Activated CD4-positive, alpha-beta T cell treated with anti-CD3 and anti-CD28 coated beads for 24 hours (primary cell): ENCODE measurements around the gene VARS1.
"Not testable (repeated sequence)": the region's sequence is repeated elsewhere in the genome, so short reads cannot be mapped to it uniquely, and the experiment has no call there.

Source experiments
- DNase-seq, 2 donors: peaks; one replicate each; pipeline ENCODE4 v3.0.0-alpha.2; 2020; ENCODE audit warnings: low read depth in 2 of 2

The VARS1 gene

DNA sequence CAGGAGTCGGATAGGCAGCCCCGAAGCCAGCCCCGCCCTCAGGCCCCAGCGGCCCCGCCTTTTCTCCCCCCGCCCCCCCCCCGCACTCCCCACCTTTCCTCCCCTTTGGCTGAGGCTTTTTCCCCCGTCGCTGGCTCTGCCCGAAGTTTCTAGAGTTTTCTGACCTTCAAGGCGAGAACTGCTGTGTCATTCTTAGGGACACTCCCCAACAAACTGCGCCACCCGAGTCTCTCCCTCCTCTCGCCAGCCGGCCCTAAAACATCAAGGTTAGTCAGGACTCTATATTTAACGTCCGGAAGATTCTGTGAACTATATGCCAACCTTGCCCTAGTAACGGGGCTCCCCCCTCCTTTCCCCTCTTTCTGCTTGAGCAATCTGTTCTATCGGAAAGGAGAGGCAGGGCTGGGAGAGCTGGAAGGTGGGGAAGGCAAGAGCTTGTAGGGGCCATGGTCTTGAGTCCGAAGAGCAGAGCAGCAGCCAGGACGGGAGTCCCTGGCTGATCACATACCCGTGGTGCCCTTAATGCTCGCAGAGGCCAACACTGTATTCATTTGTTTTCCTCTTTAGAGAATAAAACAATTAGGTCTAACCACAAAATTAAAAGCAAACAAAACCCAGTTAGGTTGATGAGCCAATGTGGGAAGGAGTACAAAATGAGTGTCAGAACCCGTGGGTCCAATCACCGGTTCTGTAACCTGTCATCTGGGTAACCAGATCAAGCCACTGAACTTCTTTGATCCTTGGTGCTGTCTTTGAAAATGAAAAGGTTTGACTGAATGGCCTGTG lies 26.7 kb upstream of the VARS1 start:
- peak in 1 of 2 donors; percentile 49 for DNase-seq

DNA sequence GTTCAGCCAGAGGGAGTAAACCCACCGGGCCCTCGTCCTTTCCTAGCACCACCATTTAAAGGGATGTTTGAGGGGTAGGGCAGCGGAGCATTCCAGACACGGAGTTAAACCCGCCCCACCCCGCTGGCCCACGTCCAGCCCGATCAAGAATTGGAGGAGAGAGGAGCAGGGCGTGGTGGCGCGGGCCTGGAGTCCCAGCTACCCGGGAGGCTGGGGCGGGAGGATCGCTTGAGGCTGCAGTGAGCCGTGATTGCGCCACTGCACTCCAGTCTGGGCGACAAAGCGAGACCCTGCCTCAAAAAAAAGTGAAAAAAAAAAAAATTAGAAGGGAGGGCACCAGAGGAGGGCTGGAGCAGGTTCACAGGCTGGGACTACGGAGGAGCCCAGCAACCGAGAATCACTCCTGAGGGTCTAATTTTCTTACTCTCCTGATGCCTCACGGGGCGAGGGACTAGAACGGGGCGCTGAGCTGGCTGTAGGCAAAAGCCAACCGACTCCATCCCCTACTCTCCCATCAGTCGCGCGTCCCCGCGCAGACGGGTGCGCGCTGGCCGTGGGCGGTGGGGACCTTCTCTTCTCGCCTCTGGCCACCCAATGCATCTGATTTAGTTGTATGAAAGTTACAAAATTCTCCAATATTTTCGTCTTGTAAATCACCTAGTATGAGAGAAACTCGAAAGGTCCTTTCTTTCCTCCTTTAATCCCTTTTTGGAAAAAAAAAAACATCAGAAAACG lies 25.9 kb upstream of the VARS1 start:
- peak; percentile 55 to 68 for DNase-seq

DNA sequence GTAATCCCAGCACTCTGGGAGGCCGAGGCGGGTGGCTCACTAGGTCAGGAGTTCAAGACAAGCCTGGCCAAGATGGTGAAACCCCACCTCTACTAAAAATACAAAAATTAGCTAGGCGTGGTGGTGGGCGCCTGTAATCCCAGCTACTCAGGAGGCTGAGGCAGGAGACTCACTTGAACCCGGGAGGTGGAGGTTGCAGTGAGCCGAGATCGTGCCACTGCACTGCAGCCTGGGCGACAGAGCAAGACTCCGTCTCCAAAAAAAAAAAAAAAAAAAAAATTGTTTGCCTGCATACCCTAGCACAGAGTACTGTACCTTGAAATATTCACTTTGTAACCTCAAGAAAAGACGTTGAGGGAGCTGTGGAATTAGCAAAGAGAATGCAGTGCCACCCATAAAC lies 24.8 kb upstream of the VARS1 start:
- DNase-seq, result not testable (repeated sequence)

DNA sequence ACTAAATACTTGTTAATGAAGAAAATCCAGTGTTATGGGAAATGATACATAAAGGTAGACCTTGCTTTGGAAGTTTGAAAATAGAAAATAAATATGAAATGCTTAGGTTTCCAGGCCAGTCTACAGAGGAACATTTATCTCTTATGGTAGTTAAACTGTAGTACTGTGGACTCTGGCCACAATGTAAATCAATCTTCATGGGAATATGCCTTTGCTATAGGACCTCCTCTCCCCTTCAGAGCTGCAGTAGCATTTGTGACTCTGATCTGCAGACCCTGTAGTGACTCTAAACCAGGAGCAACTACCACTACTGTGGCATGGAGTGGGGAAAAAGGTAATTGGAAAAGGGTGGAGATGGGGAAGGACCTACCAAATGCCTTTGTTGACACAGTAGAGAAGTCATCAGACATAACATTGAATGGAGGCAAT lies 24.3 kb upstream of the VARS1 start:
- DNase-seq, result no peak

DNA sequence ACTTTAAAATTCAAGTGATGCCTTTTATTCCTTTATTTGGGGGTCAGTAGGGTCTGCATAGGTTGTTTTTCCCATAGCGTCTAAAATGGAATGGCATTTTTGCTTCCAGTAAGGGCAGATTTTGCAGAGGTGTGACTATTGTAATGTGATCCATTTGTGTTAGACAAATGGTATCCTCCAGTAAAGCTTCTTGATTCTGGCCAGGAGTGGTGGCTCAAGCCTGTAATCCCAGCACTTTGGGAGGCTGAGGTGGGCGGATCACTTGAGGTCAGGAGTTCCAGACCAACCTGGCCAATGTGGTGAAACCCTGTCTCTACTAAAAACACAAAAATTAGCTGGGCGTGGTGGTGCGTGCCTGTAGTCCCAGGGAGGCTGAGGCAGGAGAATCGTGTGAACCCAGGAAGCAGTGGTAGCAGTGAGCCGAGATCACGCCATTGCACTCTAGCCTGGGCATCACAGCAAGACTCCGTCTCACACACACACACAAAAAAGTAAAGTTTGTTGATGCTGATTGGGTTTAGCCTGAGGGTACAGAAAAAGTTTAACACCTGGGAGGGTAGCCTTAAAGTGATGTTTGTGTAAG lies 22.5 kb upstream of the VARS1 start:
- not testable (repeated sequence) for DNase-seq

DNA sequence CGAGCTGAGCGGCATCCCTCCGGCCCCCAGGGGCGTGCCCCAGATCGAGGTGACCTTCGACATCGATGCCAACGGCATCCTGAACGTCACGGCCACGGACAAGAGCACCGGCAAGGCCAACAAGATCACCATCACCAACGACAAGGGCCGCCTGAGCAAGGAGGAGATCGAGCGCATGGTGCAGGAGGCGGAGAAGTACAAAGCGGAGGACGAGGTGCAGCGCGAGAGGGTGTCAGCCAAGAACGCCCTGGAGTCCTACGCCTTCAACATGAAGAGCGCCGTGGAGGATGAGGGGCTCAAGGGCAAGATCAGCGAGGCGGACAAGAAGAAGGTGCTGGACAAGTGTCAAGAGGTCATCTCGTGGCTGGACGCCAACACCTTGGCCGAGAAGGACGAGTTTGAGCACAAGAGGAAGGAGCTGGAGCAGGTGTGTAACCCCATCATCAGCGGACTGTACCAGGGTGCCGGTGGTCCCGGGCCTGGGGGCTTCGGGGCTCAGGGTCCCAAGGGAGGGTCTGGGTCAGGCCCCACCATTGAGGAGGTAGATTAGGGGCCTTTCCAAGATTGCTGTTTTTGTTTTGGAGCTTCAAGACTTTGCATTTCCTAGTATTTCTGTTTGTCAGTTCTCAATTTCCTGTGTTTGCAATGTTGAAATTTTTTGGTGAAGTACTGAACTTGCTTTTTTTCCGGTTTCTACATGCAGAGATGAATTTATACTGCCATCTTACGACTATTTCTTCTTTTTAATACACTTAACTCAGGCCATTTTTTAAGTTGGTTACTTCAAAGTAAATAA lies 21.8 kb upstream of the VARS1 start:
- DNase-seq, result not testable (repeated sequence)

DNA sequence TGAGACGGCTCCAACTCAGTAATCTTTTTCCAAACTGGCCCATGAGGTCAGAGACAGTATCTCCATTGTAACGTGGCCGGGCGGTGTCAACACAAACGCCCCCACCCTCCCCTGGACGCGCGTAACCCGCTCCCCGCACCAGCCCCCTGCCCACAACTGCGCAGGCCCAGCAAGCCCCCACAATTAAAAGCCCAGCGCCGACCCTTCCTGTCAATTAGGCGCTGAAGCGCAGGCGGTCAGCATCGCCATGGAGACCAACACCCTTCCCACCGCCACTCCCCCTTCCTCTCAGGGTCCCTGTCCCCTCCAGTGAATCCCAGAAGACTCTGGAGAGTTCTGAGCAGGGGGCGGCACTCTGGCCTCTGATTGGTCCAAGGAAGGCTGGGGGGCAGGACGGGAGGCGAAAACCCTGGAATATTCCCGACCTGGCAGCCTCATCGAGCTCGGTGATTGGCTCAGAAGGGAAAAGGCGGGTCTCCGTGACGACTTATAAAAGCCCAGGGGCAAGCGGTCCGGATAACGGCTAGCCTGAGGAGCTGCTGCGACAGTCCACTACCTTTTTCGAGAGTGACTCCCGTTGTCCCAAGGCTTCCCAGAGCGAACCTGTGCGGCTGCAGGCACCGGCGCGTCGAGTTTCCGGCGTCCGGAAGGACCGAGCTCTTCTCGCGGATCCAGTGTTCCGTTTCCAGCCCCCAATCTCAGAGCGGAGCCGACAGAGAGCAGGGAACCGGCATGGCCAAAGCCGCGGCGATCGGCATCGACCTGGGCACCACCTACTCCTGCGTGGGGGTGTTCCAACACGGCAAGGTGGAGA lies 19.7 kb upstream of the VARS1 start, which contains the start of the genes HSPA1A and HSPA1L:
HSPA1A (plus strand) TSS at position 519 of the 814 bp plus-strand sequence; CDS start at position 733, 214 bp downstream.
HSPA1L (minus strand) TSS at position 259 of the 814 bp plus-strand sequence. CDS start 3,311 bp downstream, outside the sequence.
- peak in 1 of 2 donors; percentile 61 for DNase-seq

DNA sequence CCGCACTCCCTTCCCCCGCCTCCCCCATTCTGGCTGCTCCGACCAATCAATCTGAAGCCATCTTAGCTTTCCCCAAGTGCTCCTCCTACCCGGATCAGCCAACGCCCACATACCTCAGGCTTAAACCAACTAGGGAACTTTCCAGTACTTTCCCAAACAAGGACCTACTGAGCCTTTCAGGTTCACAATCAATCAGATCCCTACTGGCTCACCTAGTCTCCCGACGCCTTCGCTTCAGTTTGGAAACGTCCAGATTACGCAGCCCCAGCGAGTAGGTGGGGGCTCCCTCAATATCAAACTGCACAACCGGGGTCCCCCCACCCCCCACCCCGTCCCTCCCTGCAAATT lies 19.1 kb upstream of the VARS1 start:
- DNase-seq, result peak in 1 of 2 donors; percentile 57

DNA sequence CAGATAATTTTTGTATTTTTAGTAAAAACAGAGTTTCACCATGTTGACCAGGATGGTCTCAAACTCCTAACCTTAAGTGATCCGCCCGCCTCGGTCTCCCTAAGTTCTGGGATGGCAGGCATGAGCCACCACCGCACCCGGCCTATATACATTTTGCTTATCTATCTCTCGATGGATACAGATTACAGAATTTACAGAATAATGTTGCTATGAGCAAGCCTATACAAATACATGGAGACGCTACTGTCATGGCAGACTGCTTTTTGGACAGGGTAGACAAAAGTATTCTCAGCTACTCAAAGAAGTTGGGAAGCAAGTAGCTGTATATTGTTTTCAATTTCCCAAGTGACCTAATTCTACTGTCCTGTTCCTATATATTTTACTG lies 17.9 kb upstream of the VARS1 start:
- no peak for DNase-seq

DNA sequence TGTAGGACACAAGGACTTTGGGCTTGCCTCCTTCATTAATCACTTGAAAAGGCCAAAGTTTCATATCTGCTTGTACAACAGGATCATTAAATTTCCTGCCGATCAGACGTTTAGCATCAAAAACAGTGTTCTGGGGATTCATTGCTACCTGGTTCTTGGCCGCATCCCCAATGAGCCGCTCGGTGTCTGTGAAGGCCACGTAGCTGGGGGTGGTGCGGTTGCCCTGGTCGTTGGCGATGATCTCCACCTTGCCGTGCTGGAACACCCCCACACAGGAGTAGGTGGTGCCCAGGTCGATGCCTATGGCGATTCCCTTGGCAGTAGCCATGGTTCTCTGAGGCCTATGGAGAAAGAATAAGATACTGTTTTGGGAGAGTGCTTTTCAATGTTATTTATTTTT lies 16.1 kb upstream of the VARS1 start:
- DNase-seq, result no peak

DNA sequence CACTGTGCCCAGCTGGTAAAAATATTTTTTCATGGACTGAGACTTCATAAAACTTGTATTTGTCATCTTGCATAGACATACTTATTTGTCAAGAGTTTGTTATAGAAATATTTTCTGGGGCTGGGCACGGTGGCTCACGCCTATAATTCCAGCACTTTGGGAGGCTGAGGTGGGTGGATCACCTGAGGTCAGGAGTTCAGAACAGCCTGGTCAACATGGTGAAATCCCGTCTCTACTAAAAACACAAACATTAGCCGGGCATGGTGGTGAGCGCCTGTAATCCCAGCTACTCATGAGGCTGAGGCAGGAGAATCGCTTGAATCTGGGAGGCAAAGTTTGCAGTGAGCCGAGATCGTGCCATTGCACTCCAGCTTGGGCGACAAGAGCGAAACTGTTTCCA lies 13.0 kb upstream of the VARS1 start:
- DNase-seq, result not testable (repeated sequence)

DNA sequence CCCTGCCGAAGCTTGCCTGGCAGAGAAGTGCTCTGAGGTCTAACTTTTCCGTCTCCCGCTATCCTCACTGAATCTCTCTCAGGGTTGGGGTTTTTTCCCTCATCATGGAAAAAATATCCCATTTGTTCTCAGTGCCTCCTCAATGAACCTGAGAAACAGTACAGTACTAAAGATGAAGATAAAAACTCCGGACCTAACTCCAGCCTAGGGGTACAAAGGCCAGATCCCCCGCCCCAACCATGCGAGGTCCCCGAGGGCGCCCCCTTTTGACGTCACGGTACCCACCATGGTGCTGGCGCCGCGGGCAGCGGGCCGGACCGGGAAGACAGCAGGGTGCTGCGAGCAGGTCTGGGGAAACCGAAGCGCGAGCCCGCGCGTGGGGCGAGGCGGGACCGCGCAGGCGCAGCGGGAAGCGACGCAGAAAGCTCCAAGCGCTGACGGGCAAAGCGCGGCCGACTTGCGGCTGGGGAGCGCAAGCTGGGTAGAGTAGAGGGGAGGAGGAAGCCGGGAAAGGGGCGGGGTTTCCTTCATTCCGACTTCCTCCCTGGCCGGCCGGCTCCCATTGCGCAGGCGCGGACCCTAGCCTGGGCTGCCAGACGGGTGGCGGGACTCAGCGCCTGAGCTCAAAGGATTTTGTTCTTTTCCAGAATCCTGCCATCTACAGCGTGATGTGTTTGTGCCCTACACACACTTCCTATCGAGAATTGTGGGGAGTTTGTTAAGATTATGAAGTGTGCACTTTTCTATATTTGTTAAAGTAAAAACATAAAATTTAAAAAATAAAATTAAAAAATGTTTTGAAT lies 11.1 kb upstream of the VARS1 start, which contains the start of gene LSM2:
LSM2 (minus strand) TSS at position 497 of the 803 bp plus-strand sequence; CDS start at position 288, 209 bp downstream.
- DNase-seq, result peak; percentile 95 to 98

DNA sequence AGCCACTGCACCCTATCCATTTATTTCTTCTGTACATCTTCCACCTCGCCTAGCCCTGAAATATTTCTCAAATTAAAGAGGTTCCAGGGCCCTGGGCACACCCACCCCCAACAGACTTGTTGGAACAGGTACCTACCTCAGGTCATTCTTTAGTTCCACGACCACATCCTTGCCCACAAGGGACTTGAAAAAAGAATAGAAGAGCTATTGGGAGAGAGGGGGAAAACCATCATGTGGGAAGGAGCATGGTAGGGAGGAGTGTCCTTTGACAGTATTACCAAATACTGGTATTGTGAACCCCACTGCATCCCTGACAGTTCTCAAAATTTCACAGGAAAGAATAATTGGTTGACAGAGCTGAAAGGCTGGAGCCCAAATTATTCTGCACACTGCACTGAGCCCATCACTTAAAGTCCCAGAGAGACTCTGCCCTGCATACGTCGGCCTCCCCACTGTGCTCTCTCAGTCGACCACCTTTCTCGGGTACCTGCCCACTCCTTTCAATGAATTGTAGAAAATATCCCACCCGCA lies 10.5 kb upstream of the VARS1 start:
- no peak for DNase-seq

DNA sequence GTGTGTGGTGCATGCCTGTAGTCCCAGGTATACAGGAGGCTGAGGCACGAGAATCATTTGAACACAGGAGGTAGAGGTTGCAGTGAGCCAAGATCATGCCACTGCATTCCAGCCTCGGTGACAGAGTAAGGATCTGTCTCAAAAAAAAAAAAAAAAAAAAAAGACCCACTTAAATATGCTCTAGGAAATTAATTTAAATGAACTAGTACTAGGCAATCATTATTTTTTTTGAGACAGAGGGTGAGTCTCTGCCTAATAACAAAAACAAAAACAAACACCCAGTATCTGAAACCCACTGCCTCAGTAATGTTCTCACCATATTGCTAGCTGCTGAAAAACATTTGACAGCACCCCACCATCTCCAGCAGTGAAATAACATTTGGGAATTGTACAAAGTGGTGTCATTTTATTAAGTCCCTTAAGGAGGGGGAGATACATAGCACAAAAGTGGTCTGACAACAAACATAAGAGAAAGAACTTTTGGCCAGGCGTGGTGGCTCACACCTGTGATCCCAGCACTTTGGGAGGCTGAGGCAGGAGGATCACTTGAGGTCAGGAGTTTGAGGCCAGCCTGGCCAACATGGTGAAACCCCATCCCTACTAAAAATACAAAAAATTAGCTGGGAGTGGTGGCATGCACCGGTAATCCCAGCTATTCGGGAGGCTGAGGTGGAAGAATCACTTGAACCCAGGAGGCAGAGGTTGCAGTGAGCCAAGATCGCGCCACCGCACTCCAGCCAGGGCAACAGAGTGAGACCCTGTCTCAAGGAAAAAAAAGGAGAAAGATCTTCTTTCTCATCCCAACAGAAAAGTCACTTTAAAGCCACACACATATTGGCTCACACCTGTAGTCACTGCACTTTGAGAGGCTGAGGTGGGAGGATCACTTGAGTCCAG lies 5.7 kb upstream of the VARS1 start:
- DNase-seq, result not testable (repeated sequence)

DNA sequence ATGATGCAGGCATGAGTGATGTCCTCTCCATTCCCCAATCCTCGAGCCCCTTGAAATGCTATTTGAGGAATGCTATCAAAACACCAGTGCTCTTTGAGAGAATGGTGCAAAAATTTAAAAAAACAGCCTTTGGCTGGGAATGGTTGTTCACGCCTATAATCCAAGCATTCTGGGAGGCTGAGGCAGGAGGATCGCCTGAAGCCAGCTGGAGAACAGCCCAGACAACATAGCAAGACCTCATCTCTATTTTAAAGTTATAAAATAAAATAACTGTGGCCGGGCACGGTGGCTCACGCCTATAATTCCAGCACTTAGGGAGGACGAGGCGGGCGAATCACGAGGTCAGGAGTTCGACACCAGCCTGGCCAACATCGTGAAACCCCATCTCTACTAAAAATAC lies 4.2 kb upstream of the VARS1 start:
- no peak for DNase-seq

DNA sequence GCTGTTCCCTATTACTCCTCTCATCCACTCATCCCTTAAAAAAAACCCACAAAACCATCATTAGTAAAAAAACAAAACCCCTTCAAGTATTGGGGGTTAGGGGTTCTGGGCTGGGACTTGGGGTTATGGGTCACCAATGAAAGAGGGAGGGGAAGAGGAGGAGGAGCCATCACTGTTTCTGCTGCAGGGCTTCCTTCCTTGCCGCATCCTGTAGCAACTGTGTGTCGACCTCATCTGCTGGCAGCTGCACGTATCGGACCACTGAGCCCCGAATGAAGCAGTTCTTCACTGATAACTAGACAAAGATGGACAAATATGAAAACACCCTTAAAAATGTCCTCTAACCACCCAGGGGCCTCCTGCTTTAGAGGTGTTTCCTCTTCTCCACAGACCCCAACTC lies 2.0 kb upstream of the VARS1 start:
- DNase-seq, result no peak

DNA sequence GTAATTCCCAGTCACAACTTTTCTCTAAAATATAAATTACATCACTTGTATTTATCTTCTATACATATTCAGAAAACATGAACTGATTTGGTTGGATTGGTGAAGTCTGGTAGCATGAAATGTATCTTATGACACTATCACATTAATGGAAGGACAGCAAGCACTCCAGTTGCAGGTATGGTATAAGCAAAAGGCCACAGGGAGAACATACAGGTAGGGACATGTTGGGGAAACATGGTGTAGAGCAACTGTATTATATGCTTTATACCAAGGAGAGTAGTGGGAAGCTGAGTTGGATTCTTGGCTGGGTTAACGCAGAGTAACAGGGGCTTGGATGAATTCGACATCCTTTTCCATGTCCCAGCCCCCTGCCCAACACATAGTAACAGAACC lies 1.4 kb upstream of the VARS1 start:
- no peak for DNase-seq

DNA sequence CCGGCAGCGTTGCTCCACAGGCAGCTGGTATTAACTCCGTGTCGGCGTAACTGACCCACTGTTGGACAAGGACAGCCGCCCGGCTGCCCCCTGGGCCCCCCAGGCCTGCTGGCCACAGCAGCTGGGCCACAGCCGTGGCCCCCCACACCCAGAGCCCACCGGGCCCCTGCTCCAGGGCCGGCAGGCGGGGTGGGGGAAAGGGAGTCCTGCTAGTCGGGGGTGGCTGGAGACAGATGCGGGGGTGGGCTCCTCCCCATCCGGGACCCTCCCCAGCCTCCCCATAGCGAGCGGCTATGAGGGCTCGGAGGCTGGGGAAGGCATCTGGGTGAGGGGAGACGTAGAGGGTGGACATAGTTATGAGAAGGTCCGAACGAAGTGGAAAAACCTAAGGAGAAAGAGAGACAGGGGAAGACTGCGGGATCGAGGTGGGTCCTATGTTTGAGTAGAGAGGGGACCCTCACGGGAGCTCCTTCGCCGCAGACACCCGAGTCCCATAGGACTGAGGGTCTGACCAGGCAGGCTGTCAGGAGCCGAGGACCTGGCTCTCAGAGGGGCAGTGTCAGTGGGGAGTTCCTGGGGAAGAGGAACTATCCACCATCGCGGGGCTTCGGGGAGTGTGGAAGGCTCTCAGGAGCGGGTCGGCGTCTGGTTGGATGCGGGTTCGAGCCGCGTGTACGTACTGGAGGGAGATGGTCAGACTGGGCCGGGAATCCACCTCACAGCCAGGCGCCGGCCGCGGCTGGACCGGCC lies 511 bp downstream of the VARS1 start:
- DNase-seq, result no peak
